HG02798 (cell line): ENCODE results near the gene TRMU.

Experiments
- ATAC-seq: cut with Tn5 transposase; IDR thresholded peaks from one replicate; pipeline ENCODE4 v1.9.1; 2021; ENCODE audit warnings: mild to moderate bottlenecking; ENCODE audit not compliant: unreplicated experiment, poor library complexity

Gene TRMU

GRCh38 chr22:46354176-46354992 is 18.9 kb downstream of the TRMU start:
- no peak for ATAC-seq

DNA sequence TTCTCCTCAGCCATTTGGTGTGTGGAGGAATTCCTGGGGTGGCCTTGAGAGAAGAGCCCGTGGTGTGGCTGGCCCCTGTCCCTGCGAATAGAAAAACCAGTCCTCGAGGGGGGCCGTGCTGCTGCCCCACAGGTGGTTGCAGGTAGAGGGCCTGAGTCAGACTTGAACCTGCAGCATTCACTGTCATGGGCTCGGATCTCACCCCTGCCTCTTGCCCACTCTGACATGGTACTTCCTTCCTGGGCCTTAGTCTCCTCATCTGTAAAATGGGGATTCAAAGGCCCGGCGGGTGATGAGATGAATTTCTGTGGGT is 19.4 kb downstream of the TRMU start:
- ATAC-seq = no peak

DNA sequence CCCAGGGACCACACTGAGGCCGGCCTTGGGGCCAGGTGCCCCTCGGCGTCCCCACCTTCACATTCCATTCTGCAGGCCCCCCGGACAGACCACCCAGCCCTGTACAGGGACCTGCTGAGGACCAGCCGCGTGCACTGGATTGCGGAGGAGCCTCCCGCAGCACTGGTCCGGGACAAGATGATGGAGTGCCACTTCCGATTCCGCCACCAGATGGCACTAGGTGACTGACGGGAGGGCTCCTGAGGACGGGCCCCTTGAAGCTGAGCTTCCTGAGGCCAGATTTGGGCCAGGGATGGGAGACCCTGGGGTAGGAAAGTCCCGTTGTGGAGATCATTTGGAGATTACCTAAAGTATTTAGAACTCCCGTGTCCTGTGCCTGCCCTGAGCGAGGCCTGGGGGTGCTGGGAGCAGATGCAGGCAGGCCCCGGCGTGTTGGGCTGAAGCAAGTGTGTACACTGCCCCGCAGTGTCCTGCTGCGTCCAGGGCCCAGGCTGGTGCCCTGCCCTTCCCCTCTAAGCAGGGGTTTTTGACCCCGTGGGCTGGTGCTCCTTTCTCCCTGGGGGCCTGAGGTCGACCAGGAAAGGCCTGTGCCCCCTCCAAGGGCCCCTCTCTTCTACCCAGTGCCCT is 20.0 kb downstream of the TRMU start:
- no peak for ATAC-seq

- no peak for ATAC-seq
These were observed 20.5 kb downstream of the TRMU start for GRCh38 chr22:46355996-46356471.

DNA sequence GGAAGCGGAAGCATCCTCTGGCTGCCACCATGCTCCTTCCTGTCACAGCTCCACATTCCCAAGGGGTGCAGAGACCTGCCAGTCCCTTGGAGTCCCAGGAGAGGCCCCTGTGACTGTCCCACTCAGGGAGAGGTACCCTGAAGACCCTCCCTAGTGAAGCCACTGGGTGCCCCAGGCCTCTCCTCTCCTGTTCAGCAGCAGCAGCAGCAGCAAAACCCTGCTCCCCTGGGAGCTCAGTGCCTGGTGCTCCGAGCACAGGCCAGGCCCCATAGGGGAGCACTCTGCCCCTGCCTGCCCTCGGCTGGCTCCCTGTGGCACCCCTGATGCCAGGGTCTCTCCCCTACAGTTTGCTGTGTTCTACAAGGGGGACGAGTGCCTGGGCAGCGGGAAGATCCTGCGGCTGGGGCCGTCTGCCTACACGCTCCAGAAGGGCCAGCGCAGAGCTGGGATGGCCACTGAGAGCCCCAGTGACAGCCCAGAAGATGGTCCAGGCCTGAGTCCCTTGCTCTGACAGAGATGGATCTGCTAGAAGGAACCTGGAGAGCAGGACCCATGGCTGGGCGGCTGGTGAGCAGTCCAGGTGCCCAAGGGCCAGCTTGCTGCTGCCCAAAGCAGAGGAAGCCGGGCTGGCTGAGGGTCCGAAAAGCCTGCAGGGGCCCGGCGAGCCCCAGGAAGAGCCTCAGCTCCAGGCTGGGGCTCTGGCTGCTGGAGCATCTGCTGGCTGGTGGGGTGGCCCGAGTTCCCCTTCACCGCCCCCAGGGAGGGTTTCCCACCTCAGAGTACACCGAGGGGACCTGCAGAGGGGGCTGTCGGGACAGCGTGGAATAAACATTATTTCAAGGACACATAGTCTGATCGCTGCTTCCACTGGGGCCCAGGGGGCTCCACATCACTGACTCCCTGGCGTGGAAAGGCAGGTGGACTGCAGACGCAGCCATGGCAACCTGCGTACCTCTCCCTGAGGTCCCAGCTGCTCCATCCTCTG is 21.3 kb downstream of the TRMU start:
- ATAC-seq = no peak

- ATAC-seq = no peak
These were observed 22.4 kb downstream of the TRMU start for GRCh38 chr22:46357711-46358520.

GRCh38 chr22:46358766-46359165 is 23.3 kb downstream of the TRMU start:
- no peak for ATAC-seq

DNA sequence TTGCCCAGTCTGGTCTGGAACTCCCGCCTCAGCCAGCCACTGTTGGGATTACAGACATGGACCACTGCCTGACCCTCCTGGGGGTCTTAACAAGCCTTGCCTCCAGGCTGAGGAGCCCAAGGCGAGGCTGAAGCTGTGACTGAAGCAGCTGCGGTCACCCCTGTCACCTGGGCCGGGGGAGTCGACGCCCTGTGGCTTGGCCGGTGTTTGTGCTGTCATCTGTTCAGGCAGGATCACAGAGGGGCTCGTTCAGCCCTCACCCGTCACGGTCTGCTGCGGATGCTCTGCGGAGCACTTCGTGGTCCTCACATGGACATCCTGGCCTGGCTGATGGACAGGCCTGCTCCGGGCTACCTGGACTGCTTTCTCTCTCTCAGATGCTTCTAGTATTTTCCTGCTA is 23.8 kb downstream of the TRMU start:
- ATAC-seq = no peak

GRCh38 chr22:46360097-46360496 is 24.6 kb downstream of the TRMU start:
- ATAC-seq = no peak

DNA sequence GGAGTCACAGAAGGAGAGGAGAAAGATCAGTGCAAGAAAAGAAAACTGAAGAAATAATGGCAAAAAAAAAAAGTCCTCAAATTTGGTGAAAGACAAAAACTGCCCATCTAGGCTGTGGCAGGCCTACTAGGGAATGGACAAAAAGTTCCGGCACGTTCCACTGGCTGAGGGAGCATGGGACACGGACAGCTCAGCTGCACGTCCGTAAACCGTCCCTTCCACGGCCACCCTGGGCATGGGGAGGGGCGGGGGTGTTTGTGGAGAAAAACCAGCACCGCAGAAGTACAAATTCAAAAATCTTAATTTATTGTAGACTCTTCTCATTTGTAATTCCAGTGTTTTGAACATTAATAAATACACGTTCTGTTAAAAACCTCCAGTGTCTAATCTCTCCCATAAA is 25.4 kb downstream of the TRMU start:
- ATAC-seq = no peak

- ATAC-seq = no peak
These were observed 26.3 kb downstream of the TRMU start for GRCh38 chr22:46361826-46362202.

GRCh38 chr22:46362203-46362933 is 26.9 kb downstream of the TRMU start:
- ATAC-seq = no peak

DNA sequence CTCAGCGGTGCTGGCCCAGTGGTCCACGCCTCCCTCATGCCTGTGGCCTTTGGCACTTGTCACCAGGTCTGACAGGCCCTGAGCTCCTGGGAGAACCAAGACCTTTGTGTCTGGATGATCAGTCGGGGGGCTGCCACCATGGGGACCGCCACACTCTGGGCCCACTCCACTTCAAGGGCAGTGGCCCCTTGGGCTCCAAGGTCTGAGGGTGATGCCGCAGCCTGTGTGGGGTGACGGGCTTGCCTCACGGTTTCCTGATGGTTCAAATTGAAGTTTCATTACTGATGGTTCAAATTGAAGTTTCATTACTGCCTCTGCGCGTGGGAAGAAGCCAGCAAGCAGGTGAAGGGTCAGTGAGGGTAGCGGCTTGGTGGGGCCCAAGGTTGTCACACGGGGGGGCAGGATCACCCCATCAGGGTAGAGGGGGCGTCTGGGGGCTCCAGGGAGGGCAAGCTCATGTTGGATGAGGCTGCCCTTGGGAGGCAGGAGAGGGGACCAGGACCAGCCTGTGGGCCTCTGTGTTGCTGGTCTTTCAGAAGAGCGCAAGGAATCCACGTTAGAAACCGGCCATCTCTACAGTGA is 27.5 kb downstream of the TRMU start:
- ATAC-seq = no peak

DNA sequence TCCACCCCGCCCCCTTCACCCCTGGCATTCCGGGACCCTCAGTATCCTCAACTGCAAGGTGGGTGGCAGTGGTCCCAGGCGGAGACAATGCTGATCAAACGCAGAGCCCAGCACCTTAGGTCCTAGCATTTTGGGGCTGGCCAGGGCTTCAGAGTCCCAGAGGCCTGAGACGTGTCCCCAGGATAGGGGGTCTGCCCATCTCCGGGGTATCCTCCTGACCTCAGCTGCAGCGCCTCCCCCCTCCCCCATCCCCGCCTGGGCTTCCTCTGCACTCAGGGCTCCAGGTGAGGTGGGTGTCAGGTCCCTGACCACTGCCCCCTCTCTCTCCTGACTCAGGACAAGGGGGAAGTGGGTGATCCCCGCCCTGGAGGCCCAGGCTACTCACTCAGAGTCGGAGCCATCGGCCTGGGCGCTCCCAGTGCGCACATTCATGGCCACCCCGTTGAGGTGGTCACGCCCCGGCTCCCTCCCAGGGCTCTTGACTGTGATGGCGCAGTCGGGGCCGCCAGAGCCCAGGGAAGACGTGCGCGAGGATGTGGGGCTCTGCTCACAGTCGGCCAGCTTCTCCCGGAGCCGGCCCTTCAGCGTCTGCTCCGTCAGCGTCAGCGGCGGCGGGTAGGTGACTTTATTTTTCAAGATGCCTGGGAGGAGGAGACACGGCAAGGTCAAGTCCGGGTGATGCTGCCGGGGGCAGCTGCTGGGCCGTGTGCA is 28.3 kb downstream of the TRMU start:
- no peak for ATAC-seq

- ATAC-seq = no peak
These were observed 29.0 kb downstream of the TRMU start for GRCh38 chr22:46364341-46365165.

GRCh38 chr22:46365166-46365624 is 29.7 kb downstream of the TRMU start:
- no peak for ATAC-seq

- no peak for ATAC-seq
These were observed 30.8 kb downstream of the TRMU start for GRCh38 chr22:46366327-46366731.
